ENCODE measurements around the gene TKFC.
"Not testable (repeated sequence)": the region's sequence is repeated elsewhere in the genome, so short reads cannot be mapped to it uniquely, and the experiment has no call there.

The TKFC gene

DNA sequence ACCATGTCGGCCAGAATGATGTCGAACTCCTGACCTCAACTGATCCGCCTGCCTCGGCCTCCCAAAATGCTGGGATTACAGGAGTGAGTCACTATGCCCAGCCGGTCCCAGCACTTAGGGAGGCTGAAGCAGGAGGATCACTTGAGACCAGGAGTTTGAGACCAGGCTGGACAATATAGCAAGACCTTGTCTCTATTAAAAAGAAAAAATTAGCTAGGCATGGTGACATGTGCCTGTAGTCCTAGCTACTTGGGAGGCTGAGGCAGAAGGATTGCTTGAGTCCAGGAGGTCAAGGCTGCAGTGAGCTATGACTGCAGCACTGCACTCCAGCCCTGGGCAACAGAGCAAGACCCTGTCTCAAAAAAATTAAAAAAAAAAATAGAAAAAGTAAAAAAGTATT, 50.8 kb downstream of the TKFC start:
- H3K4me3 ChIP-seq (ENCODE audit: low read length); H3K36me3 ChIP-seq (ENCODE audit: control insufficient read depth, insufficient read depth, low read length); H3K9me3 ChIP-seq (ENCODE audit: control insufficient read depth, low read length): not testable (repeated sequence)

GRCh38 chr11:61384271-61385242, 51.5 kb downstream of the TKFC start:
- Histone ChIP-seq H3K4me1 (ENCODE audit: control insufficient read depth, insufficient read depth, low read length) (no peaks in the 10 kb centered on the region), H3K9me3 (ENCODE audit: control insufficient read depth, low read length) (no peaks in the 10 kb centered on the region), H3K4me3 (ENCODE audit: low read length) (no peak overlapping the region), H3K9ac (ENCODE audit: low read length) (no peak overlapping the region), H3K27me3 (ENCODE audit: control insufficient read depth, insufficient read depth, low read length) (no peaks in the 10 kb centered on the region), H3K36me3 (ENCODE audit: control insufficient read depth, insufficient read depth, low read length) (no peaks in the 10 kb centered on the region)

More for the DNA sequence above, 50.8 kb downstream of the TKFC start:
- H3K9ac ChIP-seq (ENCODE audit: low read length); H3K4me1 ChIP-seq (ENCODE audit: control insufficient read depth, insufficient read depth, low read length); H3K27me3 ChIP-seq (ENCODE audit: control insufficient read depth, insufficient read depth, low read length): not testable (repeated sequence)

DNA sequence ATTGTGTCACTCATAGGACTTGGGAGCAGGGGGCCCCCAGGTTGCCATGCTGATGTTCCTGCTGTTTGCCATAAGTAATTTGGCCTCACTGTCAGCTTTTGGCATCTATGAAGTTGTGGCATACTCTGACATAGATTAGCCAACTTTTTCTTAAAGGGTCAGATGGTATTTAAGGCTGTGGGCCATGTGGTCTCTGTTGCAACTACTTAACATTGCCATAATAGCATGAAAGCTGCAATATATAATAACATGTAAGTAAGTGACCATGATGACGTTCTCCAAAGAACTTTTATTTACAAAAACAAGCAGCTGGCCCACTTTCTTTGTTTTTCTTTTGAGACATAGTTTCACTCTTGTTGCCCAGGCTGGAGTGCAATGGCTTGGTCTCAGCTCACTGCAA, 57.1 kb downstream of the TKFC start:
- Histone ChIP-seq H3K9ac (ENCODE audit: low read length) (no peak overlapping the region), H3K36me3 (ENCODE audit: control insufficient read depth, insufficient read depth, low read length) (no peaks in the 10 kb centered on the region), H3K27me3 (ENCODE audit: control insufficient read depth, insufficient read depth, low read length) (no peaks in the 10 kb centered on the region), H3K4me3 (ENCODE audit: low read length) (no peak overlapping the region), H3K9me3 (ENCODE audit: control insufficient read depth, low read length) (no peaks in the 10 kb centered on the region), H3K4me1 (ENCODE audit: control insufficient read depth, insufficient read depth, low read length) (no peaks in the 10 kb centered on the region)

DNA sequence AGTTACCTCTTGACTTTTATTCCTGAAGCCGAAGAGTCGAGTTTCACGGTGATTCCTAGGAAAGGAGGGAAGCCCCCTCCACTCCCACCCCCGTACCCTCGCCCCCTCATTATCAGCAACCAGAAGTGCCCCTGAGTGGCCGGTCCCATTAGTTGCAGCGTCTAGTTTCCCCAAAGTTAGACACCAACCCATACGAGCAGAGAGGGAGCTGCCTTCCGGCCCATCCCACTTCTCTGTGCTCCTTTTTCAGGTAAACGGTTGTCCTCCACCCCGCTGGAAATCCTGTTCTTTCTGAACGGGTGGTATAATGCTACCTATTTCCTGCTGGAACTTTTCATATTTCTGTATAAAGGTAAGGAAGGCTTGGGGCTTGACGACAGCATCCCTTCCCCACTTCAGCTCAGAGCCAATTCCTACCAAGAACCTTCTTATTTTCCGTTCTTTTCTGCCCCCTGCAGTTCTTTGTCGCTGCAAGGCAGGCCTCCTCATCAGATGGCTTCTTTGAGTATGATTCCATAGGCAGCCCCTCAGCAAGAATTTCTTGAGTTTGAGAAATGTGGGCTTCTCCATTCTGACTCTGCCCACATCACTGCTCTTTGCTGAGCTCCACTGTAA, 60.1 kb downstream of the TKFC start:
- Histone ChIP-seq H3K9me3 (ENCODE audit: control insufficient read depth, low read length) (no peaks in the 10 kb centered on the region), H3K4me1 (ENCODE audit: control insufficient read depth, insufficient read depth, low read length) (no peaks in the 10 kb centered on the region), H3K36me3 (ENCODE audit: control insufficient read depth, insufficient read depth, low read length) (no peaks in the 10 kb centered on the region), H3K4me3 (ENCODE audit: low read length) (peak overlapping the region; percentile 100), H3K27me3 (ENCODE audit: control insufficient read depth, insufficient read depth, low read length) (no peaks in the 10 kb centered on the region), H3K9ac (ENCODE audit: low read length) (peak overlapping the region; percentile 95)
